ENCODE measurements around the gene ATP1A4. TPM values are rescaled to one million over a fixed set of nuclear protein-coding genes. Genes with fewer than 3 reads are reported as not detected.

Gene ATP1A4
- total RNA-seq, 6 experiments from 2014 or later: not detected

- H3K27ac ChIP-seq: no peak overlapping the region
- H3K4me1 ChIP-seq: peaks cover 0 to 11% (median 0%) of the 10 kb centered on the region in 4 donors
- ATAC-seq (no peak), DNase-seq (peak in 1 of 3 donors; percentile 27)
- H3K9me3 ChIP-seq: no peaks in the 10 kb centered on the region
- intact Hi-C loops (cut with DNase I): loop anchor here in 1 of 2 donors (10.0 kb wide), 1 partner anchor 68 kb away; no protein-coding TSS in a partner anchor
- H3K4me3 ChIP-seq: no peak overlapping the region
- 66% methylated on average over 2 of the region's 4 CpGs for WGBS (ENCODE audit: insufficient coverage, low coverage, low lambda C conversion rate, missing lambda C conversion rate)
- no peaks in the 10 kb centered on the region for H3K27me3 ChIP-seq
- peaks cover 0 to 8% (median 0%) of the 10 kb centered on the region in 4 donors for H3K36me3 ChIP-seq
- TF ChIP-seq POLR2A (IDR thresholded peaks at IDR 0.05): no peak
- no peak for TF ChIP-seq CTCF (IDR thresholded peaks at IDR 0.05)
These were observed 55.8 kb downstream of the ATP1A4 start for GRCh38 chr1:160207118-160207650.

GRCh38 chr1:160207771-160208556 is 56.6 kb downstream of the ATP1A4 start:
- DNase-seq: peak in 2 of 3 donors; percentile 31 to 44
- Histone ChIP-seq H3K27ac (peak overlapping the region in 1 of 3 donors; percentile 2), H3K4me1 (peaks cover 0 to 11% (median 0%) of the 10 kb centered on the region in 4 donors), H3K27me3 (no peaks in the 10 kb centered on the region), H3K9me3 (no peaks in the 10 kb centered on the region), H3K4me3 (no peak overlapping the region), H3K36me3 (peaks cover 0 to 9% (median 0%) of the 10 kb centered on the region in 4 donors)
- WGBS (ENCODE audit: insufficient coverage, low coverage, low lambda C conversion rate, missing lambda C conversion rate): 50% methylated on average over 3 of the region's 9 CpGs
- ATAC-seq: peak; percentile 6 to 34 (median 10)
- TF ChIP-seq CTCF (IDR thresholded peaks at IDR 0.05): no peak
- no peak for TF ChIP-seq POLR2A (IDR thresholded peaks at IDR 0.05)
- intact Hi-C loops (cut with DNase I): loop anchor here in 1 of 2 donors (10.0 kb wide), 1 partner anchor 67 kb away; no protein-coding TSS in a partner anchor

- H3K27me3 ChIP-seq: no peaks in the 10 kb centered on the region
- H3K4me1 ChIP-seq: peaks cover 0 to 11% (median 0%) of the 10 kb centered on the region in 4 donors
- intact Hi-C loops (cut with DNase I): loop anchor here in 1 of 2 donors (10.0 kb wide), 1 partner anchor 66 kb away; no protein-coding TSS in a partner anchor
- 63% methylated on average over 6 of the region's 6 CpGs for WGBS (ENCODE audit: insufficient coverage, low coverage, low lambda C conversion rate, missing lambda C conversion rate)
- no peaks in the 10 kb centered on the region for H3K9me3 ChIP-seq
- DNase-seq: no peak
- ATAC-seq: no peak
- peaks cover 0 to 17% (median 3%) of the 10 kb centered on the region in 4 donors for H3K36me3 ChIP-seq
- no peak overlapping the region for H3K4me3 ChIP-seq
- TF ChIP-seq POLR2A (IDR thresholded peaks at IDR 0.05) (no peak), CTCF (IDR thresholded peaks at IDR 0.05) (no peak)
- H3K27ac ChIP-seq: no peak overlapping the region
These were observed 57.3 kb downstream of the ATP1A4 start for GRCh38 chr1:160208557-160209320.

- no peak for ATAC-seq
- Histone ChIP-seq H3K27me3 (no peaks in the 10 kb centered on the region), H3K4me1 (peaks cover 0 to 11% (median 0%) of the 10 kb centered on the region in 4 donors), H3K36me3 (peaks cover 0 to 24% (median 4%) of the 10 kb centered on the region in 4 donors), H3K27ac (no peak overlapping the region), H3K4me3 (no peak overlapping the region), H3K9me3 (no peaks in the 10 kb centered on the region)
- WGBS (ENCODE audit: insufficient coverage, low coverage, low lambda C conversion rate, missing lambda C conversion rate): 70% methylated on average over 6 of the region's 7 CpGs
- TF ChIP-seq POLR2A (IDR thresholded peaks at IDR 0.05) (no peak), CTCF (IDR thresholded peaks at IDR 0.05) (no peak)
- intact Hi-C loops (cut with DNase I): loop anchor here in 1 of 2 donors (10.0 kb wide), 1 partner anchor 65 kb away; no protein-coding TSS in a partner anchor
- DNase-seq: no peak
These were observed 58.1 kb downstream of the ATP1A4 start for GRCh38 chr1:160209321-160210046.

Data from right lobe of liver (tissue), 6 donors.